K562 (cell line): Measurements from ENCODE around the gene IFI27L1. TPM values are rescaled to one million over a fixed set of nuclear protein-coding genes. Genes with fewer than 3 reads are reported as not detected.
A peak's percentile ranks its signal among the peaks of the same experiment; 100 is the strongest.

Source experiments
- ATAC-seq: fragments of 200-7000 bp; cut with Tn5 transposase; 3 replicates; pipeline ENCODE4 v1.9.1; 2020; ENCODE audit warnings: moderate library complexity
- BruUV-seq: library from RNA; stranded (reverse); fragments of 400-500 nt; replicated peaks from 2 replicates; lab custom pipeline; 2021; lab: Mats Ljungman, UMichigan
- CTCF ChIA-PET: fragments of 300-600 bp; formaldehyde crosslinking; extraction: SDS; loops from one replicate; lab custom pipeline; 2021; ENCODE audit warnings: low intra/inter-chr PET ratio; lab: Yijun Ruan, JAX
- POLR2A ChIA-PET: fragments of 300-600, 350-650 bp; sonication (Branson Sonifier 250); formaldehyde crosslinking; extraction: SDS; loops from one replicate; lab custom pipeline; 2021; ENCODE audit warnings: antibody characterized with exemption, inconsistent platforms; lab: Yijun Ruan, JAX
- DNase-seq, 4 experiments: peaks; one replicate each; pipeline versions ENCODE4 v3.0.0 to v3.0.0-alpha.2; 2011 to 2018; ENCODE audit warnings: low spot score in 3 of 4, mixed read lengths in 3 of 4; ENCODE audit errors: extremely low read depth in 1 of 4
- FAIRE-seq: peaks from 2 replicates; lab custom pipeline; 2011; peaks lifted over from hg19 to GRCh38; lab: Jason Lieb, UNC
- H2AFZ ChIP-seq: 2 replicates; pipeline ENCODE4 v1.6.0; 2011; ENCODE audit warnings: low read depth, low read length, control low read depth, inconsistent platforms
- H3K27ac ChIP-seq: fragments of 200-600 bp; 3 replicates; pipeline ENCODE4 v1.8.0; 2011; ENCODE audit warnings: low read depth, mild to moderate bottlenecking, control low read depth, inconsistent platforms, low read length, moderate library complexity, mixed read lengths; ENCODE audit errors: extremely low read depth
- H3K27me3 ChIP-seq, 2 experiments: fragments of 300-600 bp in 1 of 2; 2 replicates in 1 of 2; 3 replicates in 1 of 2; pipeline versions ENCODE4 v1.6.0 to v1.8.0; 2011; ENCODE audit warnings: inconsistent platforms in 2 of 2, low read length in 2 of 2, mild to moderate bottlenecking in 1 of 2, mixed read lengths in 1 of 2, moderate library complexity in 1 of 2; ENCODE audit not compliant: control insufficient read depth in 2 of 2, insufficient read depth in 2 of 2
- H3K36me3 ChIP-seq: fragments of 300-600 bp; 3 replicates; pipeline ENCODE4 v1.8.0; 2011; ENCODE audit warnings: mild to moderate bottlenecking, low read length, inconsistent platforms; ENCODE audit not compliant: control insufficient read depth, insufficient read depth
- H3K4me1 ChIP-seq, 2 experiments: fragments of 200-600 bp in 1 of 2; replicated peaks in 1 of 2; 2 replicates in 1 of 2; 3 replicates in 1 of 2; pipeline versions ENCODE4 v1.5.1 to v1.8.0; 2011; ENCODE audit warnings: inconsistent platforms in 2 of 2, low read length in 2 of 2, mild to moderate bottlenecking in 1 of 2, mixed read lengths in 1 of 2, moderate library complexity in 1 of 2; ENCODE audit not compliant: control insufficient read depth in 2 of 2, insufficient read depth in 2 of 2
- H3K4me2 ChIP-seq: 2 replicates; pipeline ENCODE4 v1.6.1; 2011; ENCODE audit warnings: low read length, control low read depth, inconsistent platforms, mixed read lengths; ENCODE audit not compliant: insufficient read depth
- H3K4me3 ChIP-seq: fragments of 200-600 bp; sonication (generic), shearing (Covaris generic); 2 replicates; pipeline ENCODE4 v1.5.1; 2016; ENCODE audit warnings: control low read depth, inconsistent platforms
- H3K79me2 ChIP-seq: fragments of 200-600 bp; 3 replicates; pipeline ENCODE4 v1.8.0; 2011; ENCODE audit warnings: low read length, inconsistent platforms; ENCODE audit not compliant: control insufficient read depth, insufficient read depth
- H3K9ac ChIP-seq, 2 experiments: 2 replicates each; pipeline versions ENCODE4 v1.6.0 to v1.6.1; 2011; ENCODE audit warnings: low read depth in 2 of 2, low read length in 2 of 2, control low read depth in 1 of 2, inconsistent platforms in 1 of 2, mild to moderate bottlenecking in 1 of 2, mixed read lengths in 1 of 2; ENCODE audit not compliant: insufficient read depth in 1 of 2
- H3K9me1 ChIP-seq: one replicate; pipeline ENCODE4 v1.6.0; 2011; ENCODE audit warnings: inconsistent platforms, mild to moderate bottlenecking, low read length, moderate library complexity; ENCODE audit not compliant: control insufficient read depth, insufficient read depth
- H3K9me3 ChIP-seq: replicated peaks from 2 replicates; pipeline ENCODE4 v1.5.1; 2011; ENCODE audit warnings: low read depth, low read length, inconsistent platforms; ENCODE audit not compliant: control insufficient read depth, insufficient read depth
- H4K20me1 ChIP-seq: replicated peaks from 2 replicates; pipeline ENCODE4 v1.6.1; 2011; ENCODE audit warnings: low read length, inconsistent platforms, mixed read lengths; ENCODE audit not compliant: control insufficient read depth, insufficient read depth
- ETV1 ChIP-seq: fragments of 450-650 bp; conservative IDR thresholded peaks from 2 replicates; pipeline ENCODE4 v1.6.1; 2016; ENCODE audit warnings: missing genetic modification characterization, control low read depth, low read depth, missing compliant biosample characterization
- HDAC3 ChIP-seq: fragments of 450-650 bp; IDR thresholded peaks from 2 replicates; pipeline ENCODE4 v1.6.1; 2018; ENCODE audit warnings: borderline replicate concordance, mild to moderate bottlenecking, moderate library complexity; ENCODE audit not compliant: partially characterized antibody
- LARP7 ChIP-seq: fragments of 450-650 bp; IDR thresholded peaks from 2 replicates; pipeline ENCODE4 v1.6.1; 2016
- LEF1 ChIP-seq: fragments of 450-650 bp; IDR thresholded peaks from 2 replicates; pipeline ENCODE4 v1.6.1; 2016; ENCODE audit warnings: mild to moderate bottlenecking
- NFE2 ChIP-seq: IDR thresholded peaks from 2 replicates; pipeline ENCODE4 v1.6.1; 2014; ENCODE audit warnings: antibody characterized with exemption, low read depth
- PHF21A ChIP-seq: fragments of 450-650 bp; IDR thresholded peaks from 2 replicates; pipeline ENCODE4 v1.6.1; 2017; ENCODE audit warnings: low read depth, borderline replicate concordance
- PHTF2 ChIP-seq: fragments of 250-450 bp; sonication (Bioruptor Pico); IDR thresholded peaks from 2 replicates; pipeline ENCODE4 v1.5.0; 2021; ENCODE audit warnings: mild to moderate bottlenecking
- TCF3 ChIP-seq: sonication (generic); formaldehyde crosslinking; IDR thresholded peaks from 2 replicates; pipeline ENCODE4 v1.4.0; 2020; ENCODE audit warnings: mild to moderate bottlenecking, missing genetic modification reagents
- ZFP30 ChIP-seq: fragments of 250-450 bp; sonication (Bioruptor Pico); IDR thresholded peaks from 2 replicates; pipeline ENCODE4 v1.8.0; 2022; ENCODE audit warnings: moderate library complexity, mild to moderate bottlenecking, inconsistent platforms, borderline replicate concordance
- ZFP36 ChIP-seq: fragments of 150-350 bp; IDR thresholded peaks from 2 replicates; pipeline ENCODE4 v1.6.1; 2018; ENCODE audit warnings: low read length, low read depth; ENCODE audit not compliant: partially characterized antibody
- ZNF766 ChIP-seq: fragments of 200-800 bp; sonication (Bioruptor generic); conservative IDR thresholded peaks from 2 replicates; pipeline ENCODE4 v1.6.1; 2016; ENCODE audit warnings: missing genetic modification characterization, missing compliant biosample characterization
- WGBS: fragments of 100-300 bp; shearing (Covaris generic); methylation state at CpG from one replicate; pipeline ENCODE4 v1.1.6; 2016; ENCODE audit warnings: low coverage, mixed read lengths; ENCODE audit not compliant: insufficient coverage; ENCODE audit errors: missing lambda C conversion rate; 5-methylcytosine and 5-hydroxymethylcytosine counted together
- in situ Hi-C: fragments of 300-500 bp; cut with MboI; formaldehyde crosslinking; loops from 4 replicates; pipeline ENCODE4 v1.15.0; 2018; ENCODE audit warnings: inconsistent platforms, mixed read lengths
- intact Hi-C: fragments of 100-400 bp; cut with micrococcal nuclease; formaldehyde crosslinking; loops from 2 replicates; pipeline ENCODE4 v1.14.2; 2022
- polyA plus RNA-seq, 8 experiments: library from polyadenylated mRNA; depleted of rRNA in 4 of 8; stranded (reverse) in 5 of 8; unstranded in 3 of 8; fragments of >200 nt; fragmentation: Nextera tagmentation in 2 of 8; fragmentation: Illumina TruSeq in 1 of 8; extraction: Ambion mirVana in 2 of 8; extraction: Trizol in 1 of 8; gene quantifications; 2 replicates each; pipeline versions ENCODE4 v1.2.1 to v1.2.3, GENCODE V29; 2011 to 2014; ENCODE audit warnings: inconsistent platforms in 1 of 8, missing spikeins in 1 of 8
- total RNA-seq, 7 experiments: library from RNA; depleted of rRNA in 6 of 7; stranded (reverse); fragments of >200 nt in 6 of 7; fragmentation: Illumina TruSeq in 2 of 7; extraction: Trizol in 2 of 7; gene quantifications; 2 replicates each; pipeline versions ENCODE4 v1.2.1 to v1.2.3, GENCODE V29; 2011 to 2021; ENCODE audit warnings: low replicate concordance in 1 of 7
- TF ChIP-seq, protein P1 (sequence below), 2 experiments: fragments of 450-650 bp; IDR thresholded peaks; 2 replicates each; pipeline ENCODE4 v1.6.1; 2016
- TF ChIP-seq, protein P2 (sequence below): fragments of 450-650 bp; formaldehyde crosslinking; IDR thresholded peaks from 2 replicates; pipeline ENCODE4 v1.4.0; 2020; ENCODE audit warnings: mild to moderate bottlenecking, mixed read lengths

Gene IFI27L1
- total and polyA plus RNA-seq, 9 of the 15 experiments (the other 6 are each of a cell fraction or from before 2014, with no cell fraction given): 14.5 to 28.0 (median 23.8) TPM

DNA sequence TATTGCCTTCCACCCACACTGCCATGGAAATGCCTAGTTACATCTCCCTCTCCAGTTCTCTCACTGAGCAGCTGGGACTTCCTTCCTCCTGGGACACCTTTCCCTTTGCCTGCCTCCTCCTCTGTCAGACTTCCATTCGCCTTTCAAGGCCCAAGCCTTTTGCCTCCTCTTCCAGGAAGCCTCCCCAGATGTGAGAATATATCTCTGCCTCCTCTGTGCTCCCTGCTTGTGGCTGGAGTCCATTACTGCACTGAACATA lies 45.2 kb downstream of the IFI27L1 start:
- no peak for ATAC-seq
- no peaks in the 10 kb centered on the region for H3K9me3 ChIP-seq
- no peak for FAIRE-seq
- no peak overlapping the region for H2AFZ ChIP-seq
- H3K4me3 ChIP-seq: no peak overlapping the region
- intact Hi-C loops: no loop called here
- no peak overlapping the region for H3K4me2 ChIP-seq
- CTCF ChIA-PET: no interaction called here
- in situ Hi-C loops: no loop called here
- 8% methylated on average over 1 of the region's 1 CpG for WGBS
- H3K27me3 ChIP-seq: peaks cover 0 to 20% of the 10 kb centered on the region in 2 experiments; a peak in 2 of 5 replicates
- no peaks in the 10 kb centered on the region for H3K9me1 ChIP-seq
- BruUV-seq: no TSS peak
- H3K27ac ChIP-seq: no peak overlapping the region
- no peaks in the 10 kb centered on the region for H4K20me1 ChIP-seq
- POLR2A ChIA-PET: no interaction called here
- H3K4me1 ChIP-seq: peaks cover 0 to 7% of the 10 kb centered on the region in 2 experiments; a peak in 3 of 5 replicates
- H3K79me2 ChIP-seq: no peaks in the 10 kb centered on the region
- no peak overlapping the region for H3K9ac ChIP-seq
- H3K36me3 ChIP-seq: no peaks in the 10 kb centered on the region
- DNase-seq: no peak
- peak; percentile 83 for TF ChIP-seq ZFP36
- TF ChIP-seq, protein P1, sequence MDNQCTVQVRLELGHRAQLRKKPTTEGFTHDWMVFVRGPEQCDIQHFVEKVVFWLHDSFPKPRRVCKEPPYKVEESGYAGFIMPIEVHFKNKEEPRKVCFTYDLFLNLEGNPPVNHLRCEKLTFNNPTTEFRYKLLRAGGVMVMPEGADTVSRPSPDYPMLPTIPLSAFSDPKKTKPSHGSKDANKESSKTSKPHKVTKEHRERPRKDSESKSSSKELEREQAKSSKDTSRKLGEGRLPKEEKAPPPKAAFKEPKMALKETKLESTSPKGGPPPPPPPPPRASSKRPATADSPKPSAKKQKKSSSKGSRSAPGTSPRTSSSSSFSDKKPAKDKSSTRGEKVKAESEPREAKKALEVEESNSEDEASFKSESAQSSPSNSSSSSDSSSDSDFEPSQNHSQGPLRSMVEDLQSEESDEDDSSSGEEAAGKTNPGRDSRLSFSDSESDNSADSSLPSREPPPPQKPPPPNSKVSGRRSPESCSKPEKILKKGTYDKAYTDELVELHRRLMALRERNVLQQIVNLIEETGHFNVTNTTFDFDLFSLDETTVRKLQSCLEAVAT (IDR thresholded peaks at IDR 0.05): no peak
- TF ChIP-seq, all 486 proteins: peak for 1

DNA sequence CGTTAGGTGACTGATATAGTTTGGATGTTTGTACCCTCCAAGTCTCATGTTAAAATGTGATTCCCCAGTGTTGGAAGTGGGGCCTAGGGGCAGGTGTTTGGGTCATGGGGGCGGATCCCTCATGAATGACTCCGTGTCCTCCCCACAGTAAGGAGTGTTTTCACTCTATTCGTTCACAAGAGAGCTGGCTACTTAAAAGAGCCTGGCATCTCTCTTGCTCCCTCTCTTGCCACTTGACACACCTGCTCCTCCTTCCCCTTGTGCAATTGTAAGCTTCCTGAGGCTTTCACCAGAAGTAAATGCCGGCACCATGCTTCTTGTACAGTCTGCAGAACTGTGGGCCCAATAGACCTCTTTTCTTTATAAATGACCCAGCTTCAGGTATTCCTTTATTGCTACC lies 45.7 kb downstream of the IFI27L1 start:
- Histone ChIP-seq H3K9ac (no peak overlapping the region), H3K4me1 (peaks cover 0 to 7% of the 10 kb centered on the region in 2 experiments; a peak in 3 of 5 replicates), H3K9me1 (no peaks in the 10 kb centered on the region), H3K9me3 (no peaks in the 10 kb centered on the region), H3K36me3 (no peaks in the 10 kb centered on the region), H3K79me2 (no peaks in the 10 kb centered on the region), H3K4me3 (no peak overlapping the region), H2AFZ (no peak overlapping the region), H3K4me2 (no peak overlapping the region), H3K27ac (no peak overlapping the region), H4K20me1 (no peaks in the 10 kb centered on the region), H3K27me3 (peaks cover 0 to 20% of the 10 kb centered on the region in 2 experiments; a peak in 2 of 5 replicates)
- ATAC-seq (no peak), FAIRE-seq (no peak), DNase-seq (no peak)
- ChIA-PET CTCF (no interaction called here), POLR2A (no interaction called here)
- TF ChIP-seq PHTF2 (CRISPR knock-in tag) (no peak), NFE2 (no peak), ETV1 (tag) (no peak), LARP7 (no peak), PHF21A (no peak), HDAC3 (no peak), ZNF766 (CRISPR knock-in tag) (no peak), LEF1 (no peak), TCF3 (CRISPR knock-in tag) (no peak), ZFP30 (CRISPR knock-in tag) (no peak)
- TF ChIP-seq, protein P2, sequence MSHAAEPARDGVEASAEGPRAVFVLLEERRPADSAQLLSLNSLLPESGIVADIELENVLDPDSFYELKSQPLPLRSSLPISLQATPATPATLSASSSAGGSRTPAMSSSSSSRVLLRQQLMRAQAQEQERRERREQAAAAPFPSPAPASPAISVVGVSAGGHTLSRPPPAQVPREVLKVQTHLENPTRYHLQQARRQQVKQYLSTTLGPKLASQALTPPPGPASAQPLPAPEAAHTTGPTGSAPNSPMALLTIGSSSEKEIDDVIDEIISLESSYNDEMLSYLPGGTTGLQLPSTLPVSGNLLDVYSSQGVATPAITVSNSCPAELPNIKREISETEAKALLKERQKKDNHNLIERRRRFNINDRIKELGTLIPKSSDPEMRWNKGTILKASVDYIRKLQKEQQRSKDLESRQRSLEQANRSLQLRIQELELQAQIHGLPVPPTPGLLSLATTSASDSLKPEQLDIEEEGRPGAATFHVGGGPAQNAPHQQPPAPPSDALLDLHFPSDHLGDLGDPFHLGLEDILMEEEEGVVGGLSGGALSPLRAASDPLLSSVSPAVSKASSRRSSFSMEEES: no peak
- 3% methylated on average over 5 of the region's 5 CpGs for WGBS
- in situ Hi-C loops (no loop called here), intact Hi-C loops (no loop called here)
- BruUV-seq: no TSS peak
